GM12873 (cell line): ENCODE measurements around the gene EPHA2.

Experiments
- CTCF ChIP-seq: IDR thresholded peaks from 2 replicates; pipeline ENCODE4 v1.5.1; 2012; ENCODE audit warnings: low read depth, mild to moderate bottlenecking, moderate library complexity, low read length, control low read depth; ENCODE audit not compliant: insufficient read depth; ENCODE audit errors: missing control alignments

The EPHA2 gene

GRCh38 chr1:16085522-16085921 is 70.3 kb downstream of the EPHA2 start:
- no peak for TF ChIP-seq CTCF

- TF ChIP-seq CTCF: no peak
These were observed 72.4 kb downstream of the EPHA2 start for GRCh38 chr1:16083486-16083885.

GRCh38 chr1:16082283-16083038 is 73.4 kb downstream of the EPHA2 start:
- TF ChIP-seq CTCF: peak; percentile 90

GRCh38 chr1:16081636-16082035 is 74.2 kb downstream of the EPHA2 start:
- no peak for TF ChIP-seq CTCF

GRCh38 chr1:16080422-16081150 is 75.3 kb downstream of the EPHA2 start:
- TF ChIP-seq CTCF: no peak

- peak; percentile 96 for TF ChIP-seq CTCF
These were observed 76.8 kb downstream of the EPHA2 start for GRCh38 chr1:16078925-16079656.
